Stimulated activated CD4-positive, alpha-beta T cell treated with anti-CD3 and anti-CD28 coated beads, Interleukin-12 subunit alpha, Interleukin-12 subunit beta, amount 100 ng/mL, for 4 hours (primary cell): ENCODE results near the gene FAM118A.
"Not testable (repeated sequence)": the region's sequence is repeated elsewhere in the genome, so short reads cannot be mapped to it uniquely, and the experiment has no call there.

Experiments used
- DNase-seq: peaks from one replicate; pipeline ENCODE4 v3.0.0-alpha.2; 2020

Gene FAM118A

GRCh38 chr22:45309422-45310227, at the start of gene FAM118A:
TSS of gene FAM118A (plus strand) at chr22:45309934. CDS start at chr22:45322380, 12,446 bp downstream.
- peak; percentile 95 for DNase-seq

- DNase-seq = not testable (repeated sequence)
Observed at GRCh38 chr22:45260395-45260759, 49.4 kb upstream of the FAM118A start.

- no peak for DNase-seq
Observed at GRCh38 chr22:45261407-45262088, 48.2 kb upstream of the FAM118A start.

GRCh38 chr22:45262195-45262930, 47.4 kb upstream of the FAM118A start:
- no peak for DNase-seq

- DNase-seq = no peak
Observed at GRCh38 chr22:45262931-45263462, 46.7 kb upstream of the FAM118A start.

GRCh38 chr22:45263463-45264269, 46.1 kb upstream of the FAM118A start:
- no peak for DNase-seq

GRCh38 chr22:45265535-45265934, 44.2 kb upstream of the FAM118A start:
- DNase-seq = no peak

GRCh38 chr22:45268167-45268957, 41.4 kb upstream of the FAM118A start:
- no peak for DNase-seq

GRCh38 chr22:45268958-45269844, 40.5 kb upstream of the FAM118A start:
- peak; percentile 86 for DNase-seq

GRCh38 chr22:45270095-45271020, 39.4 kb upstream of the FAM118A start:
- no peak for DNase-seq

GRCh38 chr22:45271667-45272201, 38.0 kb upstream of the FAM118A start:
- no peak for DNase-seq

GRCh38 chr22:45272498-45272897, 37.2 kb upstream of the FAM118A start:
- no peak for DNase-seq

GRCh38 chr22:45273452-45274075, 36.2 kb upstream of the FAM118A start:
- no peak for DNase-seq

- no peak for DNase-seq
Observed at GRCh38 chr22:45276507-45277105, 33.1 kb upstream of the FAM118A start.

GRCh38 chr22:45277720-45278119, 32.0 kb upstream of the FAM118A start:
- DNase-seq = not testable (repeated sequence)

GRCh38 chr22:45278125-45278524, 31.6 kb upstream of the FAM118A start:
- DNase-seq = no peak

- DNase-seq = no peak
Observed at GRCh38 chr22:45280587-45280980, 29.1 kb upstream of the FAM118A start.

- no peak for DNase-seq
Observed at GRCh38 chr22:45281010-45281409, 28.7 kb upstream of the FAM118A start.
